CD4-positive, alpha-beta T cell treated with Interleukin-10 for 1 hour (primary cell): ENCODE results near the gene PRRC2B.

Experiments
- DNase-seq: peaks from one replicate; pipeline ENCODE4 v3.0.0-alpha.2; 2020

Gene PRRC2B

GRCh38 chr9:131521822-131522221, 127.9 kb downstream of the PRRC2B start:
- no peak for DNase-seq

GRCh38 chr9:131522257-131523085, 128.6 kb downstream of the PRRC2B start:
- no peak for DNase-seq

GRCh38 chr9:131523086-131523388, 129.2 kb downstream of the PRRC2B start:
- no peak for DNase-seq

- DNase-seq: no peak
Observed at GRCh38 chr9:131523451-131524435, 129.9 kb downstream of the PRRC2B start.

- DNase-seq: no peak
Observed at GRCh38 chr9:131524665-131525315, 130.9 kb downstream of the PRRC2B start.

- no peak for DNase-seq
Observed at GRCh38 chr9:131525643-131526565, 132.0 kb downstream of the PRRC2B start.

GRCh38 chr9:131528186-131528585, 134.3 kb downstream of the PRRC2B start:
- no peak for DNase-seq

GRCh38 chr9:131528886-131529505, 135.1 kb downstream of the PRRC2B start:
- no peak for DNase-seq

GRCh38 chr9:131529597-131530545, 136.0 kb downstream of the PRRC2B start:
- no peak for DNase-seq

GRCh38 chr9:131530546-131530919, 136.6 kb downstream of the PRRC2B start:
- no peak for DNase-seq

GRCh38 chr9:131530920-131531832, 137.3 kb downstream of the PRRC2B start, which contains the start of gene UCK1:
Gene UCK1 (minus strand): TSS chr9:131531263. CDS start chr9:131531174, 89 bp downstream.
- peak; percentile 77 for DNase-seq

- peak; percentile 21 for DNase-seq
Observed at GRCh38 chr9:131534721-131535237, 140.9 kb downstream of the PRRC2B start.

GRCh38 chr9:131537946-131538345, 144.1 kb downstream of the PRRC2B start:
- DNase-seq: no peak

- peak; percentile 55 for DNase-seq
Observed at GRCh38 chr9:131539223-131539923, 145.5 kb downstream of the PRRC2B start.

- no peak for DNase-seq
Observed at GRCh38 chr9:131543141-131543540, 149.3 kb downstream of the PRRC2B start.

GRCh38 chr9:131545003-131545785, 151.3 kb downstream of the PRRC2B start, which contains the start of gene PRRT1B:
Gene PRRT1B (plus strand): TSS chr9:131545523. CDS start chr9:131545616, 93 bp downstream.
- no peak for DNase-seq

- no peak for DNase-seq
Observed at GRCh38 chr9:131545786-131546335, 152.0 kb downstream of the PRRC2B start.
